HG03342 (cell line): ENCODE data around the gene IQGAP1.
"Not testable (repeated sequence)": the region's sequence is repeated elsewhere in the genome, so short reads cannot be mapped to it uniquely, and the experiment has no call there.

ENCODE experiments used
- ATAC-seq: cut with Tn5 transposase; IDR thresholded peaks from one replicate; pipeline ENCODE4 v1.9.1; 2021; ENCODE audit warnings: mild to moderate bottlenecking, moderate library complexity; ENCODE audit not compliant: unreplicated experiment

Gene IQGAP1

GRCh38 chr15:90387534-90388461 lies at the start of gene IQGAP1:
IQGAP1 (plus strand) TSS chr15:90388242; CDS start chr15:90388342, 100 bp downstream.
- ATAC-seq = peak; percentile 93

GRCh38 chr15:90338532-90338931 lies 49.5 kb upstream of the IQGAP1 start:
- ATAC-seq = no peak

- ATAC-seq = no peak
Observed at GRCh38 chr15:90340345-90340744, 47.7 kb upstream of the IQGAP1 start.

DNA sequence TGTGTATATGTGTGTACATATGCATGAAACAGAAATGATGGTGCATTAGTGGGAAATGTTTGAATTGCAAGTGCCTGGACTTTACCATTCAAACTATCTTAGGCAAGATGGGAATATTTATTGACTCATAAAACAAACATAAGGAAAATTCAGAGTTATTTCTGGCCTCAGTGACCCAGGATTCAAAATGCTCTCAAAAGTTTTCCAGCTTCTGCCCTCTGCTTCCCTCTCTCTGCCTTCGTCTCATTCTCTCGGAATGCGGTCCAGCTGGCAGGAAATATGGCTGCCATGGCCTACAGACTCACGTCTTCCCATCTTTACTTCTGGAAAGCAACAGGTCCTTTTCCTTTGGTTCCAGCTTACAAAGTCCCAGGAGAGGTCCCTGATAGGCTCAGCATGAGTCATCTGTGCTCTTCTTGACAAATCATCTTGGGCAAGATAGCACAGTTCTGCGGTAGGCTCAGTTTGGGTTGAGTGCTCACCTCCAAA lies 44.7 kb upstream of the IQGAP1 start:
- ATAC-seq = no peak

- no peak for ATAC-seq
Observed at GRCh38 chr15:90344662-90345061, 43.4 kb upstream of the IQGAP1 start.

GRCh38 chr15:90345857-90346256 lies 42.2 kb upstream of the IQGAP1 start:
- no peak for ATAC-seq

- ATAC-seq = not testable (repeated sequence)
Observed at GRCh38 chr15:90347431-90348065, 40.5 kb upstream of the IQGAP1 start.

GRCh38 chr15:90348456-90348855 lies 39.6 kb upstream of the IQGAP1 start:
- ATAC-seq = no peak

GRCh38 chr15:90349072-90349471 lies 39.0 kb upstream of the IQGAP1 start:
- no peak for ATAC-seq

- ATAC-seq = no peak
Observed at GRCh38 chr15:90349821-90350220, 38.2 kb upstream of the IQGAP1 start.

GRCh38 chr15:90351479-90352106 lies 36.4 kb upstream of the IQGAP1 start:
- no peak for ATAC-seq

DNA sequence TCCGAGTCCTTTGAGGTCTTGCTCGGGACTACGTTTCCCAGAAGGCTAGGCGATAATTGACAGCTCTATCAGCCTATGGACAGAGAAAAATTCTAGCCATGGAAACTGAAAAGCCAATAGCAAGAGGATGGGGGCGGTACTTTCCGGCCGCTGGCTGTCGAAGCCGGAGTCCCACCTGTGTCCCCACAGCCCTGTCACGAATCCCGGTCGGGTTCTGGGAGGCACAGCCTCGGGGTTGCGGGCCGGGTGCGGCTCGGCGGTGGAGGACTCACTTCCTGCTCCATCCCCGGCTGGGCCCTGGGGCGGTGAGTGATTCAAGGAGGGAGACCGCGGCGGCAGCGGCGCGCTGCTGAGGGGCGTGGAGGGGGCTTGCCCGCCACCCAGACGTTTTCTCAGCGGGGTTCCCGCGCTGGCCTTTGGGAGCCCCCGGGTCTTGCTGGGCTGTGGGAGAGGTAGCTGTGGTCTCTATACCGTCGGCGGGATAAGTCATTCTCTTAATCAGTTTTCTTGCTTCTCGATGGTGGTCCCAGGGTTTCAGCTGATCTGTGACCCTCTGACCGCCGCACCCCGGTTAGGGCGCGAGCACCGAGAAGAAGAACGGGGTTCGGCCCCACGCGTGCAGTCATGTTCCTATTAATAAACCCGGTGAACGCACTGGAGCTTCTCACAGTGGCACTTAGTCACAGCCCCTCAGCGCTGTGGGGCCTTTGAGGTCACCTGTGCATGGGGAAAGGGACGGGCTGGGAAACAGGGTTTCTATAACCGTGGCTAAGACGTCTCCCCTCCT lies 35.7 kb upstream of the IQGAP1 start, which contains the start of gene ZNF774:
Gene ZNF774, plus strand, starts transcription at position 178 of the 787 bp plus-strand sequence. CDS start 2,377 bp downstream, outside the sequence.
- peak; percentile 99 for ATAC-seq

DNA sequence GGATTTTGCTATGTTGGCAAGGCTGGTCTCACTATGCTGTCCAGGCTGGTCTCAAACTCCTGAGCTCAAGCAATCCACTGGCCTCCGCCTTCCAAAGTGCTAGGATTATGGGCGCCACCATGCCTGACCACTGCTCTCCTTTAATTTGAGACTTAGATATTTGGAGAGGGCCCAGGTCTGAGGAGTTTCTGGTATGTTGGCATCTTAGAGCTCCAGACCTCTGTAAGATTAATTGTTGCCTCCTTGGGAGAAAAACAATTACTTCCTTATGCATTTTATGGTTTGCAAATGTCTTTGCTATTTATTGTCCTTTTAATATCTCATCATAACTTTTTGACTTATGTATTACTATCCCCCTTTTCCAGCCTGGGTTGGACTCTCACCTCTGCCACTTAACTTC lies 33.1 kb upstream of the IQGAP1 start:
- no peak for ATAC-seq

- ATAC-seq = no peak
Observed at GRCh38 chr15:90358124-90359033, 29.7 kb upstream of the IQGAP1 start.

GRCh38 chr15:90360746-90361145 lies 27.3 kb upstream of the IQGAP1 start:
- ATAC-seq = no peak

GRCh38 chr15:90362936-90363212 lies 25.2 kb upstream of the IQGAP1 start:
- no peak for ATAC-seq

- ATAC-seq = no peak
Observed at GRCh38 chr15:90364251-90364650, 23.8 kb upstream of the IQGAP1 start.

GRCh38 chr15:90365414-90366055 lies 22.5 kb upstream of the IQGAP1 start:
- ATAC-seq = no peak

GRCh38 chr15:90367576-90367975 lies 20.5 kb upstream of the IQGAP1 start:
- no peak for ATAC-seq
